ENCODE data around the gene KMT2C. TPM values are rescaled to one million over a fixed set of nuclear protein-coding genes. Genes with fewer than 3 reads are reported as not detected.

The KMT2C gene
- total and polyA plus RNA-seq, 7 donors = 5.8 to 82.3 (median 45.7) TPM

GRCh38 chr7:152203095-152203494 lies 232.7 kb downstream of the KMT2C start:
- Histone ChIP-seq H3K9me3 (no peaks in the 10 kb centered on the region), H3K27me3 (ENCODE audit: insufficient read depth in 3 of 3, low read length in 2 of 3) (no peaks in the 10 kb centered on the region), H3K4me3 (no peak overlapping the region), H3K36me3 (ENCODE audit: insufficient read depth in 1 of 2, low read depth in 1 of 2) (peaks cover 3 to 83% of the 10 kb centered on the region in 2 donors), H3K4me1 (no peaks in the 10 kb centered on the region), H3K27ac (no peak overlapping the region)
- intact Hi-C loops (cut with DNase I) = no loop called here
- no peak for DNase-seq
- WGBS, 3 donors = 84 to 90% (median 84%) methylated on average over 3 of the region's 3 CpGs
- no peak for ATAC-seq
- TF ChIP-seq CTCF (IDR thresholded peaks at IDR 0.05) = no peak

- Histone ChIP-seq H3K4me3 (no peak overlapping the region), H3K27ac (no peak overlapping the region), H3K9me3 (no peaks in the 10 kb centered on the region), H3K4me1 (no peaks in the 10 kb centered on the region), H3K36me3 (ENCODE audit: insufficient read depth in 1 of 2, low read depth in 1 of 2) (peaks cover 3 to 87% of the 10 kb centered on the region in 2 donors), H3K27me3 (ENCODE audit: insufficient read depth in 3 of 3, low read length in 2 of 3) (no peaks in the 10 kb centered on the region)
- intact Hi-C loops (cut with DNase I) = no loop called here
- DNase-seq (no peak), ATAC-seq (peak in 2 of 4 donors; percentile 40 to 60)
- 69 to 73% (median 70%) methylated on average over 3 of the region's 3 CpGs for WGBS, 3 donors
- TF ChIP-seq CTCF (IDR thresholded peaks at IDR 0.05) = no peak
Measured at GRCh38 chr7:152202056-152202455, 233.7 kb downstream of the KMT2C start.

- ATAC-seq = no peak
- DNase-seq = no peak
- WGBS, 3 donors = 93 to 97% (median 96%) methylated on average over 6 of the region's 6 CpGs
Measured at GRCh38 chr7:152200395-152200794, 235.4 kb downstream of the KMT2C start.

GRCh38 chr7:152196391-152196790 lies 239.4 kb downstream of the KMT2C start:
- ATAC-seq = no peak
- no peak overlapping the region for H3K27ac ChIP-seq
- no peaks in the 10 kb centered on the region for H3K9me3 ChIP-seq
- H3K4me3 ChIP-seq = no peak overlapping the region
- no peak for TF ChIP-seq CTCF (IDR thresholded peaks at IDR 0.05)
- WGBS, 3 donors = 96 to 98% (median 97%) methylated on average over 4 of the region's 4 CpGs
- no peaks in the 10 kb centered on the region for H3K27me3 ChIP-seq (ENCODE audit: insufficient read depth in 3 of 3, low read length in 2 of 3)
- no peaks in the 10 kb centered on the region for H3K4me1 ChIP-seq
- intact Hi-C loops (cut with DNase I) = no loop called here
- peaks cover 7 to 83% of the 10 kb centered on the region in 2 donors for H3K36me3 ChIP-seq (ENCODE audit: insufficient read depth in 1 of 2, low read depth in 1 of 2)
- no peak for DNase-seq

More at GRCh38 chr7:152200395-152200794, 235.4 kb downstream of the KMT2C start:
- TF ChIP-seq CTCF (IDR thresholded peaks at IDR 0.05) = no peak
- H3K4me1 ChIP-seq = no peaks in the 10 kb centered on the region
- H3K36me3 ChIP-seq (ENCODE audit: insufficient read depth in 1 of 2, low read depth in 1 of 2) = peaks cover 3 to 84% of the 10 kb centered on the region in 2 donors
- intact Hi-C loops (cut with DNase I) = no loop called here
- no peak overlapping the region for H3K27ac ChIP-seq
- H3K4me3 ChIP-seq = no peak overlapping the region
- no peaks in the 10 kb centered on the region for H3K9me3 ChIP-seq
- H3K27me3 ChIP-seq (ENCODE audit: insufficient read depth in 3 of 3, low read length in 2 of 3) = no peaks in the 10 kb centered on the region

GRCh38 chr7:152193880-152194279 lies 241.9 kb downstream of the KMT2C start:
- intact Hi-C loops (cut with DNase I) = loop anchor here in 1 of 2 donors (5.0 kb wide), 1 partner anchor 42 kb away; no protein-coding TSS in a partner anchor
- no peak overlapping the region for H3K4me3 ChIP-seq
- DNase-seq (no peak), ATAC-seq (no peak)
- no peaks in the 10 kb centered on the region for H3K9me3 ChIP-seq
- H3K27ac ChIP-seq = no peak overlapping the region
- 94 to 97% (median 97%) methylated on average over 4 of the region's 4 CpGs for WGBS, 3 donors
- no peak for TF ChIP-seq CTCF (IDR thresholded peaks at IDR 0.05)
- H3K4me1 ChIP-seq = no peaks in the 10 kb centered on the region
- no peaks in the 10 kb centered on the region for H3K27me3 ChIP-seq (ENCODE audit: insufficient read depth in 3 of 3, low read length in 2 of 3)
- H3K36me3 ChIP-seq (ENCODE audit: insufficient read depth in 1 of 2, low read depth in 1 of 2) = peaks cover 7 to 89% of the 10 kb centered on the region in 2 donors
